Esophagus muscularis mucosa (tissue), 4 donors: ENCODE results near the gene PLS1. TPM values are rescaled to one million over a fixed set of nuclear protein-coding genes. Genes with fewer than 3 reads are reported as not detected.
A peak's percentile ranks its signal among the peaks of the same experiment; 100 is the strongest.
"Not testable (repeated sequence)": the region's sequence is repeated elsewhere in the genome, so short reads cannot be mapped to it uniquely, and the experiment has no call there.

Experiments used
- DNase-seq: peaks from one replicate; pipeline ENCODE4 v3.0.0-alpha.2; 2017; ENCODE audit errors: extremely low spot score
- H3K27ac ChIP-seq, 4 donors: fragments of 200-600 bp; sonication (generic); replicated peaks in 1 of 4; 1 replicate in 3 of 4; 2 replicates in 1 of 4; pipeline ENCODE4 v1.5.1; 2016 to 2019; ENCODE audit warnings: mild to moderate bottlenecking in 1 of 4
- H3K27me3 ChIP-seq, 4 donors: fragments of 200-600 bp; sonication (generic); one replicate each; pipeline versions ENCODE4 v1.5.1 to v1.6.0; 2016 to 2019
- H3K36me3 ChIP-seq, 4 donors: fragments of 200-600 bp; sonication (generic); one replicate each; pipeline ENCODE4 v1.5.1; 2016 to 2019
- H3K4me1 ChIP-seq, 4 donors: fragments of 200-600 bp; sonication (generic); one replicate each; pipeline ENCODE4 v1.5.1; 2016 to 2019
- H3K4me3 ChIP-seq, 4 donors: fragments of 200-600 bp; sonication (generic); 1 replicate in 2 of 4; 2 replicates in 2 of 4; pipeline ENCODE4 v1.5.1; 2016 to 2019; ENCODE audit warnings: mild to moderate bottlenecking in 4 of 4, moderate library complexity in 1 of 4
- H3K9me3 ChIP-seq, 4 donors: fragments of 200-600 bp; sonication (generic); 1 replicate in 3 of 4; 2 replicates in 1 of 4; pipeline ENCODE4 v1.5.1; 2016 to 2019
- EP300 ChIP-seq: sonication (generic); formaldehyde crosslinking; IDR thresholded peaks from one replicate; pipeline ENCODE4 v1.6.1; 2017; ENCODE audit warnings: antibody characterized with exemption
- POLR2A ChIP-seq: fragments of 450-650 bp; IDR thresholded peaks from one replicate; pipeline ENCODE4 v1.6.1; 2017; ENCODE audit warnings: antibody characterized with exemption, moderate library complexity, mild to moderate bottlenecking, low read depth
- POLR2AphosphoS5 ChIP-seq, 2 donors: sonication (generic); formaldehyde crosslinking; IDR thresholded peaks; one replicate each; pipeline ENCODE4 v1.6.1; 2017; ENCODE audit warnings: antibody characterized with exemption in 2 of 2
- WGBS: methylation state at CpG from one replicate; pipeline ENCODE4 v1.1.5; 2018; 5-methylcytosine and 5-hydroxymethylcytosine counted together
- intact Hi-C: fragments of 100-400 bp; cut with DNase I; formaldehyde crosslinking; loops from one replicate; pipeline ENCODE4 v1.15.1; 2023
- total RNA-seq, 4 donors: library from RNA; depleted of rRNA; stranded (reverse); fragments of >200 nt; gene quantifications; one replicate each; pipeline versions ENCODE4 v1.1.0 to v1.2.1, GENCODE V29; 2016
- TF ChIP-seq, protein P1 (sequence below), 3 experiments: fragments of 200-600 bp in 2 of 3; fragments of 450-650 bp in 1 of 3; sonication (generic) in 2 of 3; IDR thresholded peaks; one replicate each; pipeline ENCODE4 v1.5.1; 2017 to 2019; ENCODE audit warnings: antibody characterized with exemption in 3 of 3, mild to moderate bottlenecking in 2 of 3, moderate library complexity in 1 of 3

Gene PLS1
- total RNA-seq, 4 donors from 2014 or later = 1.2 to 2.0 (median 1.5) TPM

DNA sequence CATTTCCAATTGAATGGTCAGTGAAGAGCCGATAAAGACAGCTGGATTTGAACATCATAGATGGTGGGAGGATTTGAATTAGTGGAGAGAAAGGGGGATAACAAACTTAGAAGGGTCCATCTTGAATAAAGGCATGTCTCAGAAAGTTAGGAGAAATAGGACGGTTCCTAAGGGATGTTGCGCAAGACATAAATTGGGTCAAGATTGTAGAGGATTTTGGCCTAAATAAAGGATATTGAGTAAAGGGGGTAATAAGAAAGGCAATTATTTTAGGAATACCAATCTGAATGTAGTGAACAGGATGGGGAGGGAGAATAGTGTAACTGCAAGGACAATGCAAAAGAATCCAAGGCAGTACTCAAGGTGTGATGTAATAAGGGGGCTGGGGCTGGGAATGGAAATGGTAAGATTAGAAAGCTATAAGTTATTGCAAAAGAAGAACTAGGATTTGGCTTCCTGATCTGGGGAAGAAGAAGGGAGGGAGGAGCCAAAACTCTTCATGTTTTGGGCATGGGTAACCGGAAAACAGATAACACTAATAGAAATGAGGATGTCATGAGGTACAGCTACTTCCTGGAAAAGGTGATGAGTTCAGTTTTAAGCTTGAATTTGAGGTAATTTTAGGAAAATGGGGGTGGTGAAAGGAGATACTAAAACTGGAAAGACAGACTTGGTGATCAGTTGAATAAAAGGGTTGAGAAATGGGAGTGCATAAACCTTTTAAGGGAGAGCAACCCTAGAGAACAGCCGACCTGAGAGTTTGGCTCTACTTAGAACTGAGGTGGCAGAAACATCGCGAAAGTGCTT, 110.3 kb downstream of the PLS1 start:
- WGBS = 88% methylated on average over 7 of the region's 7 CpGs
- Histone ChIP-seq H3K4me1 (peaks cover 0 to 24% (median 8%) of the 10 kb centered on the region in 4 donors), H3K36me3 (no peaks in the 10 kb centered on the region), H3K4me3 (no peak overlapping the region), H3K27ac (no peak overlapping the region), H3K27me3 (no peaks in the 10 kb centered on the region), H3K9me3 (no peaks in the 10 kb centered on the region)
- TF ChIP-seq POLR2AphosphoS5 (IDR thresholded peaks at IDR 0.05) (no peak), POLR2A (no peak), EP300 (no peak)
- TF ChIP-seq, protein P1, sequence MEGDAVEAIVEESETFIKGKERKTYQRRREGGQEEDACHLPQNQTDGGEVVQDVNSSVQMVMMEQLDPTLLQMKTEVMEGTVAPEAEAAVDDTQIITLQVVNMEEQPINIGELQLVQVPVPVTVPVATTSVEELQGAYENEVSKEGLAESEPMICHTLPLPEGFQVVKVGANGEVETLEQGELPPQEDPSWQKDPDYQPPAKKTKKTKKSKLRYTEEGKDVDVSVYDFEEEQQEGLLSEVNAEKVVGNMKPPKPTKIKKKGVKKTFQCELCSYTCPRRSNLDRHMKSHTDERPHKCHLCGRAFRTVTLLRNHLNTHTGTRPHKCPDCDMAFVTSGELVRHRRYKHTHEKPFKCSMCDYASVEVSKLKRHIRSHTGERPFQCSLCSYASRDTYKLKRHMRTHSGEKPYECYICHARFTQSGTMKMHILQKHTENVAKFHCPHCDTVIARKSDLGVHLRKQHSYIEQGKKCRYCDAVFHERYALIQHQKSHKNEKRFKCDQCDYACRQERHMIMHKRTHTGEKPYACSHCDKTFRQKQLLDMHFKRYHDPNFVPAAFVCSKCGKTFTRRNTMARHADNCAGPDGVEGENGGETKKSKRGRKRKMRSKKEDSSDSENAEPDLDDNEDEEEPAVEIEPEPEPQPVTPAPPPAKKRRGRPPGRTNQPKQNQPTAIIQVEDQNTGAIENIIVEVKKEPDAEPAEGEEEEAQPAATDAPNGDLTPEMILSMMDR (IDR thresholded peaks at IDR 0.05) = no peak
- no peak for DNase-seq
- intact Hi-C loops = no loop called here

DNA sequence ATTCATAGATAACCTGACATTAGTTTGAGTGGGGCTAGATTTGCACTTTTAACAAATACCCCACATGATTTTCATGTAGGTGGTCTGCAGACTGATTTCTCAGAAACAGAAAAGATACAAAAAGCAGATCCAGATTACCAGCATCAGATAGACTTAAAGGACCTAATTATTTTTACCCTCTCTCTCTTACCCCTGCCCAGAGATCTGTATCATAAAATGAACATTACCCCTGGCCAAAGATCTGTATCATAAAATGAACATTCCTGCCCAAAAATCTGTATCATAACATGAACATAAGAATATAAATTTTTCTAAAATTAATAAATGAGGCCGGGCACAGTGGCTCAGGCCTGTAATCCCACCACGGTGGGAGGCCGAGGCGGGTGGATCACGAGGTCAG, 113.0 kb downstream of the PLS1 start:
- no peaks in the 10 kb centered on the region for H3K9me3 ChIP-seq
- intact Hi-C loops = no loop called here

DNA sequence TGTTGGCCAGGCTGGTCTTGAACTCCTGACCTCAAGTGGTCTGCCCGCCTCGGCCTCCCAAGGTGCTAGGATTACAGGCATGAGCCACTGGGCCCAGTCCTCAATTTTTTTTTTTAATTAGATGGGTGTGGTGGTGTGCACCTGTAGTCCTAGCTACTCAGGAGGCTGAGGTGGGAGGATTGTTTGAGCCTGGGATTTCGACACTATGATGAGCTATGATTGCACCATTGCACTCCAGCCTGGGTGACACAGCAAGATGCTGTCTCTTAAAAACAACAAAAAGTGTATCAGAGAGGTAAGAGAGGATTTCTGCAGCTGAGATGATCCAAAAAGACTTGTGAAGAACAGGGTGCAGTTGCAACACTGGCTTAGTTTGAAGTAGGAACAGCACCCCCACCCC, 118.7 kb downstream of the PLS1 start:
- H3K36me3 ChIP-seq, DNase-seq, H3K27ac ChIP-seq, intact Hi-C loops, H3K4me3 ChIP-seq, H3K27me3 ChIP-seq, H3K4me1 ChIP-seq, H3K9me3 ChIP-seq: not testable (repeated sequence)
- 90% methylated on average over 3 of the region's 3 CpGs for WGBS

More for the DNA sequence above, 113.0 kb downstream of the PLS1 start:
- Histone ChIP-seq H3K27me3 (no peaks in the 10 kb centered on the region), H3K27ac (no peak overlapping the region), H3K36me3 (no peaks in the 10 kb centered on the region), H3K4me1 (peaks cover 0 to 14% (median 4%) of the 10 kb centered on the region in 4 donors), H3K4me3 (no peak overlapping the region)
- 94% methylated on average over 5 of the region's 5 CpGs for WGBS
- DNase-seq = no peak
- TF ChIP-seq POLR2A (no peak), EP300 (no peak), POLR2AphosphoS5 (IDR thresholded peaks at IDR 0.05) (no peak)
- TF ChIP-seq, protein P1 (IDR thresholded peaks at IDR 0.05) = no peak

DNA sequence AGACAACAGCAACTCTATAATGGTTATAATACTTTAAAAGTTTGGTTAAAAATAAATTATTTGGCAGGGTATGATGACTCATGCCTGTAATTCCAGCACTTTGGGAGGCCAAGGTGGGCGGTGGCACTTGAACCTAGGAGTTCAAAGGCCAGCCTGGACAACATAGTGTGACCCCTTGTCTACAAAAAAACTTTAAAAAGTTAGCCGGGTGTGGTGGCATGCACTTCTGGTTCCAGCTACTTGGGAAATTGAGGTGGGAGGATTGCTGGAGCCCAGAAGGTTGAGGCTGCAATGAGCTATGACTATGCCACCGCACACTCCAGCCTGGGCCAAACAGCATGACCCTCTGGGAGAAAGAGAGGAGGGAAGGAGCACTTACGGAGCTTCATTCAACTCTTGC, 119.9 kb downstream of the PLS1 start:
- H3K4me1 ChIP-seq = no peaks in the 10 kb centered on the region
- TF ChIP-seq POLR2AphosphoS5 (IDR thresholded peaks at IDR 0.05) (no peak), EP300 (no peak), POLR2A (no peak)
- TF ChIP-seq, protein P1 (IDR thresholded peaks at IDR 0.05) = no peak
- no peak for DNase-seq
- H3K9me3 ChIP-seq = no peaks in the 10 kb centered on the region
- H3K27ac ChIP-seq = no peak overlapping the region
- H3K4me3 ChIP-seq = no peak overlapping the region
- intact Hi-C loops = no loop called here
- H3K27me3 ChIP-seq = no peaks in the 10 kb centered on the region
- H3K36me3 ChIP-seq = no peaks in the 10 kb centered on the region
- 88% methylated on average over 4 of the region's 4 CpGs for WGBS

DNA sequence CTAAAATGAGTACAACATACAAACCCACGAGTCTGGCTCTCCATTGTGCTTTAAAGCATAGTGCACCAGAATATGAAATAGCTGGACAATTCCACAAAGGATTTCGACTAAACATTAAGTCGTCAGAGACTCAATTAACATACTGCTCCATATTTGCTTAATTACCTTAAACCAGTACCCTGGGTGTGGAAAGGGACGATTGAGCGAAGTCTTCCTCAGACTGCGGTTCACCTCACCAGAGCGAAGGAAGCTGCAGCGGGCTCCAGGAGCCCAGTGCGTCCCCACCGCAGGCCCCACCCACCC, 127.4 kb downstream of the PLS1 start:
- TF ChIP-seq, protein P1 (IDR thresholded peaks at IDR 0.05) = no peak
- peak overlapping the region; percentile 91 to 96 (median 93) for H3K27ac ChIP-seq
- no peaks in the 10 kb centered on the region for H3K36me3 ChIP-seq
- WGBS = 0% methylated on average over 6 of the region's 10 CpGs
- H3K4me3 ChIP-seq = peak overlapping the region; percentile 76 to 95 (median 90)
- H3K4me1 ChIP-seq = peaks cover 0 to 24% (median 22%) of the 10 kb centered on the region in 4 donors
- DNase-seq = no peak
- H3K9me3 ChIP-seq = no peaks in the 10 kb centered on the region
- no peaks in the 10 kb centered on the region for H3K27me3 ChIP-seq
- intact Hi-C loops = loop anchor here (5.0 kb wide), 1 partner anchor 126 kb away; the partner anchor contains the start of gene PLS1
